K562 (cell line): ENCODE measurements around the gene MYL3. TPM values are rescaled to one million over a fixed set of nuclear protein-coding genes. Genes with fewer than 3 reads are reported as not detected.

Experiments used
- HMG20A ChIP-seq: fragments of 450-650 bp; formaldehyde crosslinking; conservative IDR thresholded peaks from 2 replicates; pipeline ENCODE4 v1.4.0; 2020; ENCODE audit warnings: mild to moderate bottlenecking, mixed read lengths
- MBD1 ChIP-seq: fragments of 250-450 bp; sonication (Bioruptor Pico); IDR thresholded peaks from 2 replicates; pipeline ENCODE4 v1.8.0; 2022; ENCODE audit warnings: inconsistent platforms
- SIN3A ChIP-seq, 2 experiments: fragments of 150-350 bp in 1 of 2; IDR thresholded peaks; 2 replicates each; pipeline ENCODE4 v1.6.1; 2011 to 2016; ENCODE audit warnings: borderline replicate concordance in 2 of 2, low read depth in 2 of 2, low read length in 2 of 2, mild to moderate bottlenecking in 2 of 2, moderate library complexity in 2 of 2; ENCODE audit not compliant: control insufficient read depth in 1 of 2
- ZNF239 ChIP-seq: fragments of 250-450 bp; sonication (Bioruptor Pico); IDR thresholded peaks from 2 replicates; pipeline ENCODE4 v1.4.0; 2020; ENCODE audit warnings: mild to moderate bottlenecking
- ZNF311 ChIP-seq: fragments of 250-450 bp; sonication (Bioruptor Pico); IDR thresholded peaks from 2 replicates; pipeline ENCODE4 v1.4.0; 2020; ENCODE audit warnings: mild to moderate bottlenecking, moderate library complexity
- polyA plus RNA-seq, 8 experiments: library from polyadenylated mRNA; depleted of rRNA in 4 of 8; stranded (reverse) in 5 of 8; unstranded in 3 of 8; fragments of >200 nt; fragmentation: Nextera tagmentation in 2 of 8; fragmentation: Illumina TruSeq in 1 of 8; extraction: Ambion mirVana in 2 of 8; extraction: Trizol in 1 of 8; gene quantifications; 2 replicates each; pipeline versions ENCODE4 v1.2.1 to v1.2.3, GENCODE V29; 2011 to 2014; ENCODE audit warnings: inconsistent platforms in 1 of 8, missing spikeins in 1 of 8
- total RNA-seq, 7 experiments: library from RNA; depleted of rRNA in 6 of 7; stranded (reverse); fragments of >200 nt in 6 of 7; fragmentation: Illumina TruSeq in 2 of 7; extraction: Trizol in 2 of 7; gene quantifications; 2 replicates each; pipeline versions ENCODE4 v1.2.1 to v1.2.3, GENCODE V29; 2011 to 2021; ENCODE audit warnings: low replicate concordance in 1 of 7
- TF ChIP-seq, protein P1 (sequence below), 2 experiments: fragments of 450-650 bp; IDR thresholded peaks; 2 replicates each; pipeline ENCODE4 v1.6.1; 2016

The MYL3 gene
- total and polyA plus RNA-seq, 9 of the 15 experiments (the other 6 are each of a cell fraction or from before 2014, with no cell fraction given) = 0.14 to 0.45 TPM; not detected in 7

GRCh38 chr3:46849045-46849631 is 14.1 kb downstream of the MYL3 start (continued):
- TF ChIP-seq, protein P1, sequence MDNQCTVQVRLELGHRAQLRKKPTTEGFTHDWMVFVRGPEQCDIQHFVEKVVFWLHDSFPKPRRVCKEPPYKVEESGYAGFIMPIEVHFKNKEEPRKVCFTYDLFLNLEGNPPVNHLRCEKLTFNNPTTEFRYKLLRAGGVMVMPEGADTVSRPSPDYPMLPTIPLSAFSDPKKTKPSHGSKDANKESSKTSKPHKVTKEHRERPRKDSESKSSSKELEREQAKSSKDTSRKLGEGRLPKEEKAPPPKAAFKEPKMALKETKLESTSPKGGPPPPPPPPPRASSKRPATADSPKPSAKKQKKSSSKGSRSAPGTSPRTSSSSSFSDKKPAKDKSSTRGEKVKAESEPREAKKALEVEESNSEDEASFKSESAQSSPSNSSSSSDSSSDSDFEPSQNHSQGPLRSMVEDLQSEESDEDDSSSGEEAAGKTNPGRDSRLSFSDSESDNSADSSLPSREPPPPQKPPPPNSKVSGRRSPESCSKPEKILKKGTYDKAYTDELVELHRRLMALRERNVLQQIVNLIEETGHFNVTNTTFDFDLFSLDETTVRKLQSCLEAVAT (IDR thresholded peaks at IDR 0.05) = no peak
- TF ChIP-seq MBD1 (CRISPR knock-in tag) (no peak), SIN3A (IDR thresholded peaks at IDR 0.05; ENCODE audit: borderline replicate concordance in 2 of 2, control insufficient read depth in 1 of 2, low read depth in 2 of 2, low read length in 2 of 2) (no peak), HMG20A (CRISPR knock-in tag) (no peak), ZNF239 (CRISPR knock-in tag) (no peak), ZNF311 (CRISPR knock-in tag) (no peak)
